ENCODE measurements around the gene WDCP. TPM values are rescaled to one million over a fixed set of nuclear protein-coding genes. Genes with fewer than 3 reads are reported as not detected.

WDCP gene
- total RNA-seq, 4 donors from 2014 or later: 2.5 to 8.5 (median 4.1) TPM

DNA sequence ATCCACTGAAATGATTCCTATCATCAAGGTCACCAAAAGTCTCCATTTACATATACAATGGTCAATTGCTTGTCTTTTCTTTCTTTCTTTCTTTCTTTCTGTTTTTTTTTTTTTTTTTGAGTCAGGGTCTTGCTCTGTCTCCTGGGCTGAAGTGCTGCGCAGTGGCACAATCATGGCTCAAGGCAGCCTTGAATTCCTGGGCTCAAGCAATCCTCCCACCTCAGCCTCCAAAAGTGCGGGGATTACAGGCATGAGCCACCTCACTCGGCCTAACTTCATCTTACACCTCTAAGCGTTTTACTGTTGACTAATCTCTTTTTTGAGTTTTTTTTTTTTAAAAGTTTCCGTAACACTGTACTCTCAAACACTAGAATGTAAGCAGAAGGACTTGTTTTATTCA lies 28.1 kb upstream of the WDCP start:
- peaks cover 34% of the 10 kb centered on the region for H3K36me3 ChIP-seq
- no peaks in the 10 kb centered on the region for H3K9me3 ChIP-seq
- H3K27ac ChIP-seq: peak overlapping the region; percentile 96
- H3K4me1 ChIP-seq: peaks cover 27% of the 10 kb centered on the region
- H3K27me3 ChIP-seq: no peaks in the 10 kb centered on the region
- peak overlapping the region; percentile 80 for H3K4me3 ChIP-seq
- TF ChIP-seq EP300 (IDR thresholded peaks at IDR 0.05) (no peak), POLR2AphosphoS5 (IDR thresholded peaks at IDR 0.05) (no peak), POLR2A (IDR thresholded peaks at IDR 0.05) (no peak), CTCF (IDR thresholded peaks at IDR 0.05) (no peak)
- no peak for DNase-seq (ENCODE audit: low spot score in 2 of 2)
- WGBS: 54% methylated on average over 5 of the region's 5 CpGs

DNA sequence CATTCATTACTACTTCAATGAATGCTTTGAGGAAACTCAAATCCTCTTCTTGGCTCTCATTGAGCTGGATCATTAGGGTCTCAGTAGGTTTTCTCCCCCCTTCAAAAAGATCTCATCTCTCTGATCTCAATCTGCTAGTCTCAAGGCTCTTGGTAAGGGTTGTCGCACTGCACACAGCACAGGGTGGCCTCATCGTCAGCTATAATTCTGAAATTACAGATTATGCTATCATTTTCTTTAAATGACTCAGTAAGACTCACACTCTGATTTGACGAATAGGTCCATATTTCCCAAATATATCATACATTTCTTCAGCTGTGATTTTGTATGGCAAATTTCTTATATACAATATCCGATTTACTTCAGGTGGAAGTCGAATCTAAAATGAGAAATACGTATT lies 26.6 kb upstream of the WDCP start:
- Histone ChIP-seq H3K36me3 (peaks cover 44% of the 10 kb centered on the region), H3K4me3 (no peak overlapping the region), H3K4me1 (peaks cover 27% of the 10 kb centered on the region), H3K27me3 (no peaks in the 10 kb centered on the region), H3K27ac (no peak overlapping the region), H3K9me3 (no peaks in the 10 kb centered on the region)
- 85% methylated on average over 6 of the region's 6 CpGs for WGBS
- no peak for DNase-seq (ENCODE audit: low spot score in 2 of 2)
- TF ChIP-seq POLR2AphosphoS5 (IDR thresholded peaks at IDR 0.05): no peak
- no peak for TF ChIP-seq CTCF (IDR thresholded peaks at IDR 0.05)
- TF ChIP-seq EP300 (IDR thresholded peaks at IDR 0.05): no peak
- TF ChIP-seq POLR2A (IDR thresholded peaks at IDR 0.05): no peak

- H3K36me3 ChIP-seq: peaks cover 59% of the 10 kb centered on the region
- no peak for DNase-seq (ENCODE audit: low spot score in 2 of 2)
- H3K4me3 ChIP-seq: no peak overlapping the region
- peaks cover 18% of the 10 kb centered on the region for H3K4me1 ChIP-seq
- no peaks in the 10 kb centered on the region for H3K9me3 ChIP-seq
- no peak for TF ChIP-seq EP300 (IDR thresholded peaks at IDR 0.05)
- TF ChIP-seq POLR2A (IDR thresholded peaks at IDR 0.05): no peak
- no peak for TF ChIP-seq CTCF (IDR thresholded peaks at IDR 0.05)
- TF ChIP-seq POLR2AphosphoS5 (IDR thresholded peaks at IDR 0.05): no peak
- H3K27me3 ChIP-seq: no peaks in the 10 kb centered on the region
- H3K27ac ChIP-seq: no peak overlapping the region
- WGBS: 78% methylated on average over 4 of the region's 4 CpGs
Measured at GRCh38 chr2:24072259-24072658, 25.1 kb upstream of the WDCP start.

DNA sequence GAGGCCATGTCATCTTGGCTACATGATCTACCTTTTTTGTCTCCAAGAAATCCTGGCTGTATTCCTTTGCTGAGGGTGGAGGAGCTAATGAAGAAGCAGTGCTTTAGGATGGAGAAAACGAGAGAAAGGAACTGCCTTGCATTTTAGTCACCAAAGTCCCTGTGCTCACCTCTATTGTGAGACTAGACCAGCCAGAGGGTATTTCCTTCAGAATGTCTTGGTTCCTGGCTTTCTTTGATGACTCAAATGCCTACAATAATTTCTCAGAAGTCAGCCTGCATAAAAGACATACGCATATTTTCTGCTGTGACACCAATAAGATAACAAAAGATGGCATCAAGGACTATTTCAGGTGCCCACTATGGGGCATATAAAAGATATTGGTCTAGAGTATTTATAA lies 18.1 kb upstream of the WDCP start:
- peaks cover 47% of the 10 kb centered on the region for H3K36me3 ChIP-seq
- 74% methylated on average over 2 of the region's 2 CpGs for WGBS
- no peak overlapping the region for H3K27ac ChIP-seq

GRCh38 chr2:24058564-24059271 lies 11.5 kb upstream of the WDCP start:
- 95% methylated on average over 4 of the region's 4 CpGs for WGBS
- TF ChIP-seq POLR2AphosphoS5 (IDR thresholded peaks at IDR 0.05): no peak
- TF ChIP-seq POLR2A (IDR thresholded peaks at IDR 0.05): no peak
- no peak for TF ChIP-seq CTCF (IDR thresholded peaks at IDR 0.05)
- TF ChIP-seq EP300 (IDR thresholded peaks at IDR 0.05): no peak
- Histone ChIP-seq H3K27me3 (no peaks in the 10 kb centered on the region), H3K27ac (no peak overlapping the region), H3K4me3 (no peak overlapping the region), H3K9me3 (no peaks in the 10 kb centered on the region), H3K36me3 (peaks cover 2% of the 10 kb centered on the region), H3K4me1 (no peaks in the 10 kb centered on the region)
- DNase-seq (ENCODE audit: low spot score in 2 of 2): no peak

More for the DNA sequence above, 18.1 kb upstream of the WDCP start:
- no peaks in the 10 kb centered on the region for H3K4me1 ChIP-seq
- DNase-seq (ENCODE audit: low spot score in 2 of 2): no peak
- no peak overlapping the region for H3K4me3 ChIP-seq
- no peaks in the 10 kb centered on the region for H3K9me3 ChIP-seq
- TF ChIP-seq POLR2AphosphoS5 (IDR thresholded peaks at IDR 0.05) (no peak), CTCF (IDR thresholded peaks at IDR 0.05) (no peak)
- no peaks in the 10 kb centered on the region for H3K27me3 ChIP-seq
